Measurements from ENCODE around the gene MRPL55.

MRPL55 gene

DNA sequence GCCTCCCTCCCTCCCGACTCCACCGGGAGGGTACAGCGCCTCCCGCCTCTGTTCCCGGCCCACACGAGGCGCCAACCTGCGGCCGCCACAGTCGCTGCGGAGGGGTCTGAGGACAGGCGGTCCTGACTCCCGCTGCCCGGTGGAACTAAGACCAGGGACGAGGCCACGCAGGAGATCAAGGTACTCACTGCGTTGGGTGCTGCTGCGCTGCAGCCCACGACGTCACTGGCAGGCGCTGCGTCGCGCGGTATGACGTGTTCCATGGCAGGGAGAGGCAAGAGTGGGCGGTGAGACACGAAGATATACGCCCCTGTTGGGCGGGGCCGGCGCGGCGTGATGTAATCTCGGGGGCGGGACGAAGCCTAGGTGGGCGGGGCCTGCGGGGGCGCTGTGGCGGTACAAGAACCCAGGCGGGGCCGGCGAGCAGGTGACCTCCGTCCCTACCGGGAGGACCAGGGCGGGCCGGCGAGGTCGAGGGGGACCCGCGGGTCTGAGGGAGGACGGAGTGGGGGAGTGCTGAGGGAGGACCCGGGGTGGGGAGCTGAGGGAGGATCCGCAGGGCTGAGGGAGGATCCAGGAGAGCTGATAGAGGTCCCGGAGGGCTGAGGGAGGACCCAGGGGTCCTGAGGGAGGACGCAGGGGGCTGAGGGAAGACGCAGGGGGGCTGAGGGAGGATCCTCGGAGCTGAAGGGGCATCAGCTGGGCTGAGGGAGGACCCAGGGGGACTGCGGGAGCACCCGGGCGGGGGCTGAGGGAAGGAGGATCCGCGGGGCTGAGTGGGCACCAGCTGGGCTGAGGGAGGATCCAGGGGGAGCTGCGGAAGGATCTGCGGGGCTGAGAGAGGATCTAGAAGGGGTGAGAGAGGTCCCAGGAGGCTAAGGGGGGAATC, at the start of gene MRPL55:
TSS of gene MRPL55 (minus strand) at position 227 of the 889 bp plus-strand sequence. CDS start 1,039 bp downstream, outside the sequence.
- H3K9ac ChIP-seq (ENCODE audit: low read depth, low read length, poor library complexity, severe bottlenecking), result peak within 1 kb of the TSS; percentile 90
- peak within 1 kb of the TSS; percentile 86 for H3K4me2 ChIP-seq (ENCODE audit: low read depth, low read length, poor library complexity, severe bottlenecking)
- H3K4me1 ChIP-seq (ENCODE audit: insufficient read depth, low read length, poor library complexity, severe bottlenecking), result peaks cover 16% of the 10 kb centered on the region
- peak within 1 kb of the TSS; percentile 99 for H2AFZ ChIP-seq (ENCODE audit: low read length)
- H3K9me2 ChIP-seq (replicated peaks; ENCODE audit: low read depth, low read length), result no peaks in the 10 kb centered on the region
- H3K9me3 ChIP-seq (ENCODE audit: insufficient read depth, low read depth, low read length), result no peaks in the 10 kb centered on the region
- H3K79me2 ChIP-seq (ENCODE audit: insufficient read depth, low read length), result peaks cover 29% of the 10 kb centered on the region
- H3K27me3 ChIP-seq (ENCODE audit: insufficient read depth, low read length, poor library complexity, severe bottlenecking), result no peaks in the 10 kb centered on the region
- H3F3A ChIP-seq (ENCODE audit: low read depth), result no peaks in the 10 kb centered on the region
- H3K4me3 ChIP-seq (ENCODE audit: low read length, poor library complexity, severe bottlenecking), result peak within 1 kb of the TSS; percentile 94
- H4K20me1 ChIP-seq (ENCODE audit: insufficient read depth, low read length, poor library complexity, severe bottlenecking), result peaks cover 4% of the 10 kb centered on the region
- no peak for TF ChIP-seq EZH2phosphoT487 (IDR thresholded peaks at IDR 0.05; ENCODE audit: borderline replicate concordance)
- TF ChIP-seq, protein P1, sequence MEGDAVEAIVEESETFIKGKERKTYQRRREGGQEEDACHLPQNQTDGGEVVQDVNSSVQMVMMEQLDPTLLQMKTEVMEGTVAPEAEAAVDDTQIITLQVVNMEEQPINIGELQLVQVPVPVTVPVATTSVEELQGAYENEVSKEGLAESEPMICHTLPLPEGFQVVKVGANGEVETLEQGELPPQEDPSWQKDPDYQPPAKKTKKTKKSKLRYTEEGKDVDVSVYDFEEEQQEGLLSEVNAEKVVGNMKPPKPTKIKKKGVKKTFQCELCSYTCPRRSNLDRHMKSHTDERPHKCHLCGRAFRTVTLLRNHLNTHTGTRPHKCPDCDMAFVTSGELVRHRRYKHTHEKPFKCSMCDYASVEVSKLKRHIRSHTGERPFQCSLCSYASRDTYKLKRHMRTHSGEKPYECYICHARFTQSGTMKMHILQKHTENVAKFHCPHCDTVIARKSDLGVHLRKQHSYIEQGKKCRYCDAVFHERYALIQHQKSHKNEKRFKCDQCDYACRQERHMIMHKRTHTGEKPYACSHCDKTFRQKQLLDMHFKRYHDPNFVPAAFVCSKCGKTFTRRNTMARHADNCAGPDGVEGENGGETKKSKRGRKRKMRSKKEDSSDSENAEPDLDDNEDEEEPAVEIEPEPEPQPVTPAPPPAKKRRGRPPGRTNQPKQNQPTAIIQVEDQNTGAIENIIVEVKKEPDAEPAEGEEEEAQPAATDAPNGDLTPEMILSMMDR (conservative IDR thresholded peaks at IDR 0.05; ENCODE audit: low read length), result no peak; the same call in 1 of the 2 replicates
- no peaks in the 10 kb centered on the region; the same call in 1 of the 2 replicates for H3K36me3 ChIP-seq (ENCODE audit: insufficient read depth, low read length)

DNA sequence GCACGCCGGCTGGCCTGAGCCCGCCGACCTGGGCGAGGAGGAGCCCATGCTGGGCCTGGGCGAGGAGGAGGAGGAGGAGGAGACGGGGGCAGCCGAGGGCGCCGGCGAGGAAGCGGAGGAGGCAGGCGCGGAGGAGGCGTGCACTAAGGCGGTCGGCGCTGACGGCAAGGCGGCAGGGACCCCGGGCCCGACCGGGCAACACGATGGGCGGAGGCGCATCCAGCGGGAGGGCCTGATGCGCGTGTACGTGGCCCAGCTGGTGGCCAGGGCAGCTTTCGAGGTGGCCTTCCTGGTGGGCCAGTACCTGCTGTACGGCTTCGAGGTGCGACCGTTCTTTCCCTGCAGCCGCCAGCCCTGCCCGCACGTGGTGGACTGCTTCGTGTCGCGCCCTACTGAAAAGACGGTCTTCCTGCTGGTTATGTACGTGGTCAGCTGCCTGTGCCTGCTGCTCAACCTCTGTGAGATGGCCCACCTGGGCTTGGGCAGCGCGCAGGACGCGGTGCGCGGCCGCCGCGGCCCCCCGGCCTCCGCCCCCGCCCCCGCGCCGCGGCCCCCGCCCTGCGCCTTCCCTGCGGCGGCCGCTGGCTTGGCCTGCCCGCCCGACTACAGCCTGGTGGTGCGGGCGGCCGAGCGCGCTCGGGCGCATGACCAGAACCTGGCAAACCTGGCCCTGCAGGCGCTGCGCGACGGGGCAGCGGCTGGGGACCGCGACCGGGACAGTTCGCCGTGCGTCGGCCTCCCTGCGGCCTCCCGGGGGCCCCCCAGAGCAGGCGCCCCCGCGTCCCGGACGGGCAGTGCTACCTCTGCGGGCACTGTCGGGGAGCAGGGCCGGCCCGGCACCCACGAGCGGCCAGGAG, 49.3 kb upstream of the MRPL55 start:
- Histone ChIP-seq H3K4me3 (ENCODE audit: low read length, poor library complexity, severe bottlenecking) (no peak overlapping the region), H3K9me2 (replicated peaks; ENCODE audit: low read depth, low read length) (no peaks in the 10 kb centered on the region), H3K4me2 (ENCODE audit: low read depth, low read length, poor library complexity, severe bottlenecking) (no peak overlapping the region), H3K9me3 (ENCODE audit: insufficient read depth, low read depth, low read length) (no peaks in the 10 kb centered on the region), H3K4me1 (ENCODE audit: insufficient read depth, low read length, poor library complexity, severe bottlenecking) (peaks cover 5% of the 10 kb centered on the region), H3K79me2 (ENCODE audit: insufficient read depth, low read length) (no peaks in the 10 kb centered on the region), H3K36me3 (ENCODE audit: insufficient read depth, low read length) (no peaks in the 10 kb centered on the region), H3K9ac (ENCODE audit: low read depth, low read length, poor library complexity, severe bottlenecking) (no peak overlapping the region), H2AFZ (ENCODE audit: low read length) (no peak overlapping the region), H4K20me1 (ENCODE audit: insufficient read depth, low read length, poor library complexity, severe bottlenecking) (no peaks in the 10 kb centered on the region), H3F3A (ENCODE audit: low read depth) (no peaks in the 10 kb centered on the region), H3K27me3 (ENCODE audit: insufficient read depth, low read length, poor library complexity, severe bottlenecking) (no peaks in the 10 kb centered on the region)
- TF ChIP-seq EZH2phosphoT487 (IDR thresholded peaks at IDR 0.05; ENCODE audit: borderline replicate concordance), result no peak
- TF ChIP-seq, protein P1 (conservative IDR thresholded peaks at IDR 0.05; ENCODE audit: low read length), result no peak

DNA sequence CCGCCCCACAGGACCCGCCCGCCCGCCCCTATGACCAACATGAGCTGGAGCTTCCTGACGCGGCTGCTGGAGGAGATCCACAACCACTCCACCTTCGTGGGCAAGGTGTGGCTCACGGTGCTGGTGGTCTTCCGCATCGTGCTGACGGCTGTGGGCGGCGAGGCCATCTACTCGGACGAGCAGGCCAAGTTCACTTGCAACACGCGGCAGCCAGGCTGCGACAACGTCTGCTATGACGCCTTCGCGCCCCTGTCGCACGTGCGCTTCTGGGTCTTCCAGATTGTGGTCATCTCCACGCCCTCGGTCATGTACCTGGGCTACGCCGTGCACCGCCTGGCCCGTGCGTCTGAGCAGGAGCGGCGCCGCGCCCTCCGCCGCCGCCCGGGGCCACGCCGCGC, 48.6 kb upstream of the MRPL55 start:
- Histone ChIP-seq H3K4me2 (ENCODE audit: low read depth, low read length, poor library complexity, severe bottlenecking) (no peak overlapping the region), H3K9ac (ENCODE audit: low read depth, low read length, poor library complexity, severe bottlenecking) (no peak overlapping the region), H3K79me2 (ENCODE audit: insufficient read depth, low read length) (no peaks in the 10 kb centered on the region), H3K9me3 (ENCODE audit: insufficient read depth, low read depth, low read length) (no peaks in the 10 kb centered on the region), H3K9me2 (replicated peaks; ENCODE audit: low read depth, low read length) (no peaks in the 10 kb centered on the region), H3K36me3 (ENCODE audit: insufficient read depth, low read length) (no peaks in the 10 kb centered on the region), H3F3A (ENCODE audit: low read depth) (no peaks in the 10 kb centered on the region), H3K4me3 (ENCODE audit: low read length, poor library complexity, severe bottlenecking) (no peak overlapping the region), H2AFZ (ENCODE audit: low read length) (no peak overlapping the region), H3K4me1 (ENCODE audit: insufficient read depth, low read length, poor library complexity, severe bottlenecking) (peaks cover 4% of the 10 kb centered on the region), H3K27me3 (ENCODE audit: insufficient read depth, low read length, poor library complexity, severe bottlenecking) (no peaks in the 10 kb centered on the region), H4K20me1 (ENCODE audit: insufficient read depth, low read length, poor library complexity, severe bottlenecking) (no peaks in the 10 kb centered on the region)
- TF ChIP-seq EZH2phosphoT487 (IDR thresholded peaks at IDR 0.05; ENCODE audit: borderline replicate concordance), result no peak
- TF ChIP-seq, protein P1 (conservative IDR thresholded peaks at IDR 0.05; ENCODE audit: low read length), result no peak
